NCI-H345 treated with DMSO at 0.1 percent for 48 hours (cell line): ENCODE measurements around the gene SSX7.
"Not testable (repeated sequence)": the region's sequence is repeated elsewhere in the genome, so short reads cannot be mapped to it uniquely, and the experiment has no call there.

Experiments
- DNase-seq: peaks from one replicate; lab custom pipeline; 2025; ENCODE audit not compliant: unreplicated experiment; lab: John Stamatoyannopoulos, UW

SSX7 gene, protein sequence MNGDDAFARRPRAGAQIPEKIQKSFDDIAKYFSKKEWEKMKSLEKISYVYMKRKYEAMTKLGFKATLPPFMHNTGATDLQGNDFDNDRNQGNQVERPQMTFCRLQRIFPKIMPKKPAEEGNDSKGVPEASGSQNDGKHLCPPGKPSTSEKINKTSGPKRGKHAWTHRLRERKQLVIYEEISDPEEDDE

DNA sequence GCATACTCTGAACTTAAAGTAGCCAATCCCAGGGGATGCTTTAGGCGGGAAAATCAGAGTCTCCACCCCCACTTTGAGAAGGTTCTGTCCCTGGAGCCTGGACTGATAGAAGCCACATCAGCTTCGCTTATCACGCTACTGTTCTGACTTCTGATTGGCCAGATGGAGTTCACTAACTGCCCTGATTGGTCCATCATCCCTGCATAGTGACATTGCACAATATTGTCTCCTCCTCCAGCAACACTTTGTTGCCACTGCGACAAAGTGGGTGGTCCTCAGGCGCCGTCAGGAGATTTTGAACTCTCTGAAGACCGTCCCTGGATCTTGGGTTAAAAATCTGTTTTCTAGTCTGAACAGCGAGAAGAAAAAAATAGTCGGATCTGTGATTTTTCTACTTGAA, at the start of gene SSX7:
Gene SSX7, minus strand, starts transcription at position 101 of the 400 bp plus-strand sequence. CDS start 1,428 bp downstream, outside the sequence.
- DNase-seq: not testable (repeated sequence)

DNA sequence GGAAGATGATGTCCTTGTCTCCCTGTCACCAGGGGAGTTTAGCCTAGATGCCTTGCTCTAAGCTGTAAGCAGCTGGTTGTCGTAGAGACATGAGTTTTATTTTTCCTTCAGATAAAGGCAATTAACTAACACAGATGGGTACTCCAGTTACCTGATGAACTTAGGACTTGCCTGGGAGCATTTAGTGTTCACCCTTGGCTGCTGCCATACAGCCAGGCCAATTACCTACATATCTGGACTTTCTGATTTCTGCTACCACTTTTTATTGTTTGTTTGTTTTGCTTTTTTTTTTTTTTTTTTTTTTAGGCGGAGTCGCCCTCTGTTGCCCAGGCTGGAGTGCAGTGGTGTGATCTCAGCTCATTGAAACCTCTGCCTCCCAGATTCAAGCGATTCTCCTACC, 37.3 kb upstream of the SSX7 start:
- DNase-seq: not testable (repeated sequence)

DNA sequence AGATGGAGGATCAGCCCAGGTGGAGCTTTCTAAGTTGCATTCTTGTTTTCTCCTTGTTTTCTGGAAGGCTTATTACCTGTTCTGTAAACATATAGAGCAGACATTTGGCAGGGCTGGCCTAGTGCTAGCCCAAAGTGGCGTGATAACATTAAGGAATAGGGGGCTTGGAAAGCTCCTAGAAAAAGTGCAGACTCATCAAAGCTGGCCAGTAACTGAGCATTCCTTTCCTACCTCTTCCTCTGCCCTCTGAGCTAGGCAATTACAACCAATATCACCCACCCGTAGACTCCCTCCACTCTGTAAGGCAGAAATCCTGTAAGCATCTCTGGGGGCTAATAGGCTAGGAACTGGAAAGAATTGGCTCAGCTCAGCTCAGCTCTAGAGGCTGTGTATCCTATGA, 7.5 kb upstream of the SSX7 start:
- not testable (repeated sequence) for DNase-seq

DNA sequence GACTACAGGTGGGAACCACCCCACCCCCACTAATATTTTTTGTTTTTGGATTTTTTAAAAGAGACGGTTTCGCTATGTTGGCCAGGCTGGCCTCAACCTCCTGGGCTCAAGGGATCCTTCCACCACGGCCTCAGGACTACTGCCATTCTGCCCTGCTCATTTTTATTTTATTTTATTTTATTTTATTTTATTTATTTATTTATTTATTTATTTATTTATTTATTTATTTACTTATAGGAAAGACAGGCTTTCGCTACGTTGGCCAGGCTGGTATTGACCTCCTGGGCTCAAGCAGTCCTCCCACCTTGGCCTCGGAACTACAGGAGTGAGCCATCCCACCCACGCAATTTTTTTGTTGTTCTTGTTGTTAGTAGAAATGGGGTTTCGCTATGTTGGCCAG, 775 bp upstream of the SSX7 start:
- not testable (repeated sequence) for DNase-seq

DNA sequence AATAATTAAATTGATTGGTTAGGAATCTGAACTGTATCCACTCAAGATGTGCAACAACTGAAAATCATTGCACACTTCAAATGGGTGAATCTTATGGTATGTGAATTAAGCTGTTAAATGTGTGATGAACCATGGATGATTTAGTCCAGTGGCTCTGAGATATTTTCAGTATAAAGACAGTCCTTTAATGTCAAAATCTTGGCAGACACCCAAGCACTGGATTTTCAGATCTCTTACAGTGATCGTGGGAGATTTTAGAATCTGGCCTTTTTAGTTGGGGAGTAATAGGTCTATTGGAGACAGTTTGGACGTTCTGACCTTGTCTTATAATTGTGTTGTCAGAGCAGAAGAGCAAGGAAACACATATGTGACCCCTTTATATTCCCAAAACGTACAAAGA, 4.0 kb downstream of the SSX7 start:
- not testable (repeated sequence) for DNase-seq

DNA sequence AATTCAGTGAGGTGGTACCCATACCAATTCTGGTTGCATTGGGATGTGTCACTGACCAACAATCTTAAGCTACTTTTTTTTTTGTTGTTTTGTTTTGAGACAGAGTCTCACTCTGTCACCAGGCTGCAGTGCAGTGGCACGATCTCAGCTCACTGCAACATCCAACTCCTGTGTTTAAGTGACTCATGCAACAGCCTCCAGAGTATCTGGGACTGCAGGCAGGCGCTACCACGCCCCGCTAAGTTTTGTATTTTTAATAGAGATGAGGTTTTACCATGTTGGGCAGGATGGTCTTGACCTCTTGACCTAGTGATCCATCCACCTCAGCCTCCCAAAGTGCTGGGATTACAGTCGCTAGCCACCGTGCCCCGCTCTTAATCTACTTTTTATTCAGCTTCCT, 5.7 kb downstream of the SSX7 start:
- not testable (repeated sequence) for DNase-seq

DNA sequence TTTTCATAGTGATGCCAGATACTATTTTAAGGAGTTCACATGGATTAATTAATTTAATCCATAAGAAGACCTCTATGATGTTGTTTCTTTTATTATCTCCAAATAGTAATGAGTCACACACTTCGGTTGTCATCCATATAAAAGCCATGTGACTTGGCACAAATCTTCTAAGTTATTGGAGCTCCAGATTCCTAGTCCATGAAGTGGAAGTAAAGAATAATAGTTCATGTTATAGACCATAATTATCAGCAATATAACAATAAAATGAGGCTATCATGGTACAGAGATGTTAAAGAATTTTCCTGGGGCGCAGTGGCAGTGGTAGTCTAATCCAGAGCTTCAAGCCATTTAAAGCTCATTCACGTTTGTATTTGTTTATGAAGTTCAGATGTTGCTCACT, 26.2 kb downstream of the SSX7 start:
- not testable (repeated sequence) for DNase-seq

DNA sequence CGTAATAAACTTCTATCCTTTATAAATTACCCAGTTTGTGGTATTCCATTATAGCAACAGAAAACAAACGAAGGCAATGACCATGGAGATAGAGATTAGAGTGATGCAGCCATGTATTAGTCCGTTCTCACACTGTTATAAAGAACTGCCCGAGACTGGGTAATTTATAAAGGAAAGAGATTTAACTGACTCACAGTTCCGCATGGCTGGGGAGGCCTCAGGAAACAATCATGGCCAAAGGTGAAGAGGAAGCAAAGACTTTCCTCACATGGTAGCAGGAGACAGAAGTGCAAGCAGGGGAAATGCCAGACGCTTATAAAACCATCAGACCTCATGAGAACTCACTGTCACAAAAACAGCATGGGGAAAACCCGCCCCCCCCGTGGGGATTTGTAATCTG, 34.0 kb downstream of the SSX7 start:
- not testable (repeated sequence) for DNase-seq

DNA sequence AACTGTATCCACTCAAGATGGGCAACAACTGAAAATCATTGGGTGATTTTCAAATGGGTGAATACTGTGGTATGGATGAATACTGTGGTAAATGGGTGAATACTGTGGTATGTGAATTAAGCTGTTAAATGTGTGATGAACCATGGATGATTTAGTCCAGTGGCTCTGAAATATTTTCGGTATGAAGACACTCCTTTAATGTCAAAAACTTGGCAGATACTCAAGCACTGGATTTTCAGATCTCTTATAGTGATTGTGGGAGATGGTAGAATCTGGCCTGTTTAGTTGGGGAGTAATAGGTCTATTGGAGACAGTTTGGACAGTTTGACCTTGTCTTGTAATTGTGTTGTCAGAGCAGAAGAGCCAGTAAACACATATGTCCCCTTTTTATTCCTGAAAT, 45.7 kb downstream of the SSX7 start:
- DNase-seq: no peak

DNA sequence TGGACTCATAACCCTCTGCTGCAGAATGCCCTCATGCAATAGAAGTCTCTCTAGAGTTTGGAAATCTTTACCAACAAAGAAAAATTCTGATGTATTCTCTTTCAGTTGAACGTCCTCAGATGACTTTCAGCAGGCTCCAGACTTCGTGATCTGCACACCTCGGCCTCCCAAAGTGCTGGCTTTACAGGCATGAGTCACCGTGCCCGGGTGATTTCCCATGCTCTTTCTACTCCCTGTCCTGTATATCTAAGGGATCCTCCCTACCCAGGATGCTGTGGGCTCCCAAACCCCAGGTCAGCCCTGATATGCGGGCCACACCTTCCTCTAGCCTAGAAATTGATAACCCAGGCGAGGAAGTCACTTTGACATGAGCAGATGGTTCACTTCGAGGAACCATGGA, 51.5 kb downstream of the SSX7 start:
- DNase-seq: not testable (repeated sequence)

DNA sequence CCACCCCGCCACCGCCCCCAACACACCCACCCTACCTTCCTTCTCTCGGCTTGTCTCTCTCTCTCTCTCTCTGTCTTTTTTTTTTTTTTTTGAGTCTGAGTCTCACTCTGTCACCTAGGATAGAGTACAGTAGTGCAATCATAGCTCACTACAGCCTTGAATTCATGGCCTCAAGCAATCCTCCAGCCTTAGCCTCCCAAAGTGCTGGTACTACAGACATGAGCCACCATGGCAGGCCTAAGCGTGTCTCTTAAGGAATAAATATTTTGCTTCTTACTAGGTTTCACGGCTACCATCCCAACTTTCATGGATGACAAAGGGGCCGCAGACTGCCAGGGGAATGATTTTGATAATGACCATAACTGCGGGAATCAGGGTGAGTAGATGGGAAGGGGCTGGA, 55.8 kb downstream of the SSX7 start:
- DNase-seq: no peak

DNA sequence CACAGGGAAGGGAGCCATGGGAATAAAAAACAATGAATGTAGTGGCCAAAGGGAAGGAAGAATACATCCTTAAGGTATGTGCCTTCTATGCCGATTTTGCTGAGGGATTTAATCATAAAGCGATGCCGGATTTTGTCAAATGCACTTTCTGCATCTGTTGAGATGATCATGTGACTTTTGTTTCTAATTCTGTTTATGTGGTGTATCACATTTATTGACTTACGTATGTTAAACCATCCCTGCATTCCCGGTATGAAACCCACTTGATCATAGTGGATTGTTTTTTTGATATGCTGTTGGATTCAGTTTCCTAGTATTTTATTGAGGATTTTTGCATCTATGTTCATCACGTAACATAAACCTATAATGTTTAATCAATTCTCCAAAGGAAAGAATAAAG, 60.0 kb downstream of the SSX7 start:
- no peak for DNase-seq
